Spleen (tissue), 7 donors: ENCODE results near the gene GPR158.

Source experiments
- CTCF ChIP-seq, 11 experiments: fragments of 200-600 bp in 7 of 11; fragments of 450-650 bp in 4 of 11; sonication (generic) in 4 of 11; IDR thresholded peaks in 8 of 11; conservative IDR thresholded peaks in 3 of 11; 1 replicate in 7 of 11; 2 replicates in 4 of 11; pipeline versions ENCODE4 v1.4.0 to v1.8.0; 2016 to 2021; ENCODE audit warnings: antibody characterized with exemption in 11 of 11, inconsistent platforms in 4 of 11, mild to moderate bottlenecking in 1 of 11
- POLR2A ChIP-seq, 3 donors: fragments of 450-650 bp; IDR thresholded peaks; one replicate each; pipeline ENCODE4 v1.5.1; 2017; ENCODE audit warnings: antibody characterized with exemption in 3 of 3, mild to moderate bottlenecking in 1 of 3
- donor health status: DM: no; HTN: no; CAD: no; lungs with moderate emphysema.
- donor health status: DM: no; HTN: no; CAD: no.
- donor health status: DM: no; HTN: no; CAD: no.

GRCh38 chr10:25210265-25210664, 35.5 kb downstream of the GPR158 start:
- TF ChIP-seq CTCF (IDR thresholded peaks at IDR 0.05 in 8 of 11, conservative IDR thresholded peaks at IDR 0.05 in 3 of 11) (no peak), POLR2A (IDR thresholded peaks at IDR 0.05) (no peak)
